ENCODE measurements around the gene GYPC.

Gene GYPC

DNA sequence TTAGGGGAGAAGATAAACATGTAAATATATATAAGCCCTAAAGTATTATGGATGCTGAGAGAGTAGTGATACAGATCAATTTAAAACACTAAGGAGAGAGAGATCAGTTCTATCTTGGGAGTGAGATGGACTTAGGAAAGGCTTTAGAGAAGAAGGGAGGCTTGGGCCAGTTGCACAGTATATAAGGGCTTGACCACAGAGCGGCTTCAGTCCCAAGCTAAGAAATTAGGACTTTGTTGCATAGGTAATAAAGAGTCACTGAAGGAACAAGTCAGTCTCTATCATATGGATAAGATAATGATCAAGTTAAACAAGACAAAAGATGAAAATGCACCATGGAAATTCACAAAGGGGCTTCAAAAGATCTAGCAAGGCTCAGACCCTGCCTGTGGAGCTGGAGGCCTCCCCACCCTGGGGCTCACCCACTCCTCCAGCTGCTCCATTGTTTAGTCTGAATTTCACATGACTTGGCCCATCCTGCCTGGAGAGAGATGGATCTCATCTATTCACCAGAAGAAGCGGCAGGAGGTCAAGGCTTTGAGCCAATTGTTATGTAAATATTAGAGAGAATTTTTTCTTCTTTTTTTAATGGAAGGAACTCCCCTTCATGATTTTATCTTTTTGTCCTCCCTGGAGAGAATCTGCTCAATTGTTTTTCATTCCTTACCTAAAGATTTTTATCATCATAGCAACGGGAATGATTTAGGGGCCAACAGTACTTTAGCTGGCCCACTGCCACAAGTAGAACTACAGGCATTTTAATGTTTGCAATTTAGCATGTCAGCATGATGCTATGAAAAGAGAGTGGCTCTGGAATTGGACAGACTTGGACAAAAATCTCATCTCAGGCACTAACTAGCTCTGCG lies 44.0 kb downstream of the GYPC start:
- no peaks in the 10 kb centered on the region for H3K27me3 ChIP-seq (replicated peaks; ENCODE audit: control insufficient read depth, insufficient read depth, low read length)
- peaks cover 14% of the 10 kb centered on the region for H3K36me3 ChIP-seq (ENCODE audit: control insufficient read depth, insufficient read depth, low read length)
- DNase-seq (ENCODE audit: extremely low read depth, insufficient read length), result no peak
- TF ChIP-seq, protein P1, sequence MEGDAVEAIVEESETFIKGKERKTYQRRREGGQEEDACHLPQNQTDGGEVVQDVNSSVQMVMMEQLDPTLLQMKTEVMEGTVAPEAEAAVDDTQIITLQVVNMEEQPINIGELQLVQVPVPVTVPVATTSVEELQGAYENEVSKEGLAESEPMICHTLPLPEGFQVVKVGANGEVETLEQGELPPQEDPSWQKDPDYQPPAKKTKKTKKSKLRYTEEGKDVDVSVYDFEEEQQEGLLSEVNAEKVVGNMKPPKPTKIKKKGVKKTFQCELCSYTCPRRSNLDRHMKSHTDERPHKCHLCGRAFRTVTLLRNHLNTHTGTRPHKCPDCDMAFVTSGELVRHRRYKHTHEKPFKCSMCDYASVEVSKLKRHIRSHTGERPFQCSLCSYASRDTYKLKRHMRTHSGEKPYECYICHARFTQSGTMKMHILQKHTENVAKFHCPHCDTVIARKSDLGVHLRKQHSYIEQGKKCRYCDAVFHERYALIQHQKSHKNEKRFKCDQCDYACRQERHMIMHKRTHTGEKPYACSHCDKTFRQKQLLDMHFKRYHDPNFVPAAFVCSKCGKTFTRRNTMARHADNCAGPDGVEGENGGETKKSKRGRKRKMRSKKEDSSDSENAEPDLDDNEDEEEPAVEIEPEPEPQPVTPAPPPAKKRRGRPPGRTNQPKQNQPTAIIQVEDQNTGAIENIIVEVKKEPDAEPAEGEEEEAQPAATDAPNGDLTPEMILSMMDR (IDR thresholded peaks at IDR 0.05; ENCODE audit: insufficient read depth, low read length, poor library complexity, severe bottlenecking), result no peak
- no peak overlapping the region for H3K4me3 ChIP-seq (replicated peaks; ENCODE audit: low read depth, low read length)

DNA sequence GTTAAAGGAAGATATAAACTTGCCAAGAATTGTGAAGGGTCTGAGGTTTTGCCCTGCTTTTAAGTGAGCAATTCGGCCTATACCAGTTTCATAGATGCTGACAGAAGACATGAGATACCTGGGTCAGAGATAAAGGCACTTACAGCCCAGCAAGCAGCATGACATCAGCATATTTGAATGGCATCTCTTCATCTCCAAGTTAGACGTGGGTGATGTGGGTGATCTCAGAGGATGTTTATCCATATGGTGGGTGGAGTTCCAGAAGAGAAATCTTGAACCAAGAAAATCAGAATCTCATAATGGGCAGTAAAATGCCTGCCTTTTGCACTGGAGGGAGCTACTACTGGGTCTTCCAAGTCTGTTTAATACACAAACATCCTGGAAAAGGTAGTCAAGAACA lies 44.7 kb downstream of the GYPC start:
- TF ChIP-seq, protein P1 (IDR thresholded peaks at IDR 0.05; ENCODE audit: insufficient read depth, low read length, poor library complexity, severe bottlenecking), result no peak
- no peak for DNase-seq (ENCODE audit: extremely low read depth, insufficient read length)
- Histone ChIP-seq H3K36me3 (ENCODE audit: control insufficient read depth, insufficient read depth, low read length) (peaks cover 13% of the 10 kb centered on the region), H3K4me3 (replicated peaks; ENCODE audit: low read depth, low read length) (no peak overlapping the region), H3K27me3 (replicated peaks; ENCODE audit: control insufficient read depth, insufficient read depth, low read length) (no peaks in the 10 kb centered on the region)

DNA sequence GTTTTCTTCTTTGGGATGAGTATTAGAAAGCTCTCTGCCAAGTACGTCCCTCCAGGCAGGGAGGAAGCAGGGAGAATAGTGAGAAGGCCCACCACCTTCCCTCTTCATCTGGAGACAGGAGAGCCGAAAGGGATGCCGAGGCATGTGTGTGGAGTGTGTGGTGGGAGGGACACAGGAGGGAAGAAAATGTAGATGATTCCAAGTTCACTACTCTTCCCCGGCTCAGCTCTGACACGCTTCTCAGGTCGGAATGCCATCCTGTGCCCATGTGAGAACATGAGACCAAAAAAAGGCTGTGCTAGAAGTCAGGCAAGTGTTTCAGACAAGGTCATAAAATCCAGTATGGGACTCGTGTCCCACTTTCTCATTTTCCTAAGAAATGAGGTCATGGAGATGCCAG lies 47.4 kb downstream of the GYPC start:
- DNase-seq (ENCODE audit: extremely low read depth, insufficient read length), result no peak
- H3K27me3 ChIP-seq (replicated peaks; ENCODE audit: control insufficient read depth, insufficient read depth, low read length), result no peaks in the 10 kb centered on the region
- H3K36me3 ChIP-seq (ENCODE audit: control insufficient read depth, insufficient read depth, low read length), result no peaks in the 10 kb centered on the region
- TF ChIP-seq, protein P1 (IDR thresholded peaks at IDR 0.05; ENCODE audit: insufficient read depth, low read length, poor library complexity, severe bottlenecking), result no peak
- H3K4me3 ChIP-seq (replicated peaks; ENCODE audit: low read depth, low read length), result no peak overlapping the region

DNA sequence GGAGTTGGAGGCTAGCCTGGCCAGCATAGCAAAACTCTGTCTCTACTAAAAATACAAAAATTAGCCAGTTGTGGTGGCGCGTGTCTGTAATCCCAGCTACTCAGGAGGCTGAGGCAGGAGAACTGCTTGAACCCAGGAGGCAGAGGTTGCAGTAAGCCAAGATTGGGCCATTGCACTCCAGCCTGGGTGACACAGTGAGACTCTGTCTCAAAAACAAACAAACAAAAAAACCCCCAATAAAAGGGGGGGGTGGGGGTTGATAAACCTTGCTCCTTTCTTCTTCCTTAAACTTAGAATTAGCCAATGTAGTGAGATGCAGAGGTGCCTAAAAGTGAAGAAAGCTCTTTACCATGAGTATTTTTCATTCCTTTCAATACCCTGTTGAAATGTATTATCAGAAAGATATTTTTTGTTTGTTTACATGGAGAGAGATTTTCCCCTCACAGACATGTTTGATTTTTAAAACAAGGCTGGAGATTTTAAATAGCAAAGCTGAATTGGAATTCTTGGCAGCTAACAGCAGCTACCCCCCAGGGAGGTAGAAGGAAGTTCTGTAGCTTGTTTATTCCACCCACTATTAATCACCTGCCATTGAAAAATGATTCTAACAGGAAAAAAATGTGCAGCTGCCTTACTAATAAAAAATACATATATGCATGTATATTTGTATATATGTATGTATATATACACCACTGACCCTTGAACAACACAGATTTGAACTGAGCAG lies 48.6 kb downstream of the GYPC start:
- TF ChIP-seq, protein P1 (IDR thresholded peaks at IDR 0.05; ENCODE audit: insufficient read depth, low read length, poor library complexity, severe bottlenecking), result no peak
- Histone ChIP-seq H3K36me3 (ENCODE audit: control insufficient read depth, insufficient read depth, low read length) (no peaks in the 10 kb centered on the region), H3K27me3 (replicated peaks; ENCODE audit: control insufficient read depth, insufficient read depth, low read length) (no peaks in the 10 kb centered on the region), H3K4me3 (replicated peaks; ENCODE audit: low read depth, low read length) (no peak overlapping the region)
- no peak for DNase-seq (ENCODE audit: extremely low read depth, insufficient read length)

DNA sequence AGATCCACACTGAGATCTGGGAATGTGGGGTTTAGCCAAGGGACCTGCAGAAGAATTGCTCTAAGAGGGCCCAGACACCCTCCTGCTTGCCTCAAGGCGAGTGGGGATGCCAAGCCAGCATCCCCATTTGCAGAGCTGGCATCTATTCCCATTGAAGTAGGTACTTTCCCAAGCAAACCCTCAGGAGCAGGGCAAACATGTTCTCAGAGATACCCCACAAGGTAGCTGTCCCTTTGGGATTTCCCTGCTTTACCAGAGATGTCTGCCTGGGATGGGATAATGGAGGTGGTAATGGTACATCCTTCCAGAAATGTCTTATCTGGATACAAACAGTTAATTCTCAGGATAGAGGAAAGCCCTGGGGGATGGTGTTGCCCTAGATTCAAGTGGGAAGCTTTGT lies 51.2 kb downstream of the GYPC start:
- Histone ChIP-seq H3K4me3 (replicated peaks; ENCODE audit: low read depth, low read length) (no peak overlapping the region), H3K27me3 (replicated peaks; ENCODE audit: control insufficient read depth, insufficient read depth, low read length) (no peaks in the 10 kb centered on the region), H3K36me3 (ENCODE audit: control insufficient read depth, insufficient read depth, low read length) (no peaks in the 10 kb centered on the region)
- no peak for DNase-seq (ENCODE audit: extremely low read depth, insufficient read length)
- TF ChIP-seq, protein P1 (IDR thresholded peaks at IDR 0.05; ENCODE audit: insufficient read depth, low read length, poor library complexity, severe bottlenecking), result no peak

All from GM06990 (cell line).